Thyroid gland (tissue), 4 donors: ENCODE results near the gene POU6F2. TPM values are rescaled to one million over a fixed set of nuclear protein-coding genes. Genes with fewer than 3 reads are reported as not detected.

ENCODE experiments used
- DNase-seq, 2 donors: peaks; one replicate each; pipeline ENCODE4 v3.0.0-alpha.2; 2019
- H3K27ac ChIP-seq, 3 donors: fragments of 200-600 bp; sonication (generic); 1 replicate in 2 of 3; 2 replicates in 1 of 3; pipeline ENCODE4 v1.5.1; 2016 to 2019; ENCODE audit warnings: mild to moderate bottlenecking in 1 of 3, moderate library complexity in 1 of 3
- H3K27me3 ChIP-seq: fragments of 200-600 bp; sonication (generic); one replicate; pipeline ENCODE4 v1.5.1; 2019
- H3K36me3 ChIP-seq, 2 donors: fragments of 200-600 bp; sonication (generic); one replicate each; pipeline ENCODE4 v1.5.1; 2016 to 2019
- H3K4me1 ChIP-seq, 2 donors: fragments of 200-600 bp; sonication (generic); one replicate each; pipeline ENCODE4 v1.5.1; 2017 to 2019
- H3K4me3 ChIP-seq, 3 donors: fragments of 200-600 bp; sonication (generic); replicated peaks in 1 of 3; 1 replicate in 2 of 3; 2 replicates in 1 of 3; pipeline ENCODE4 v1.5.1; 2016; ENCODE audit warnings: mild to moderate bottlenecking in 1 of 3
- H3K9me3 ChIP-seq: fragments of 200-600 bp; sonication (generic); one replicate; pipeline ENCODE4 v1.5.1; 2017
- CTCF ChIP-seq, 6 experiments: fragments of 200-600 bp in 3 of 6; fragments of 450-650 bp in 3 of 6; sonication (generic) in 3 of 6; IDR thresholded peaks; one replicate each; pipeline ENCODE4 v1.5.1; 2016 to 2019; ENCODE audit warnings: antibody characterized with exemption in 6 of 6, mild to moderate bottlenecking in 2 of 6, inconsistent platforms in 1 of 6, moderate library complexity in 1 of 6
- POLR2A ChIP-seq, 2 donors: fragments of 450-650 bp; IDR thresholded peaks; one replicate each; pipeline ENCODE4 v1.6.1; 2017; ENCODE audit warnings: antibody characterized with exemption in 2 of 2, mild to moderate bottlenecking in 2 of 2, moderate library complexity in 1 of 2
- WGBS, 2 donors: methylation state at CpG; one replicate each; pipeline ENCODE4 v1.1.5; 2017; 5-methylcytosine and 5-hydroxymethylcytosine counted together
- intact Hi-C: fragments of 100-400 bp; cut with DNase I; formaldehyde crosslinking; loops from one replicate; pipeline ENCODE4 v1.15.1; 2023
- total RNA-seq, 4 donors: library from RNA; depleted of rRNA; stranded (reverse); fragments of >200 nt; gene quantifications; one replicate each; pipeline ENCODE4 v1.2.3, GENCODE V29; 2016

Gene POU6F2
- total RNA-seq, 4 donors from 2014 or later: 0.33 TPM; not detected in 3

GRCh38 chr7:39042670-39043069 is 65.0 kb downstream of the POU6F2 start:
- Histone ChIP-seq H3K4me3 (no peak overlapping the region), H3K4me1 (no peaks in the 10 kb centered on the region), H3K27ac (no peak overlapping the region), H3K9me3 (no peaks in the 10 kb centered on the region), H3K27me3 (no peaks in the 10 kb centered on the region), H3K36me3 (no peaks in the 10 kb centered on the region)
- DNase-seq: no peak
- intact Hi-C loops: no loop called here
- TF ChIP-seq CTCF (IDR thresholded peaks at IDR 0.05): no peak
- no peak for TF ChIP-seq POLR2A (IDR thresholded peaks at IDR 0.05)
- WGBS, 2 donors: 45 to 62% methylated on average over 1 of the region's 1 CpG

GRCh38 chr7:39043531-39043930 is 65.8 kb downstream of the POU6F2 start:
- intact Hi-C loops: no loop called here
- DNase-seq: no peak
- no peaks in the 10 kb centered on the region for H3K4me1 ChIP-seq
- no peaks in the 10 kb centered on the region for H3K36me3 ChIP-seq
- TF ChIP-seq CTCF (IDR thresholded peaks at IDR 0.05) (no peak), POLR2A (IDR thresholded peaks at IDR 0.05) (no peak)
- 35 to 52% methylated on average over 2 of the region's 2 CpGs for WGBS, 2 donors
- H3K4me3 ChIP-seq: no peak overlapping the region
- no peaks in the 10 kb centered on the region for H3K9me3 ChIP-seq
- H3K27ac ChIP-seq: no peak overlapping the region
- no peaks in the 10 kb centered on the region for H3K27me3 ChIP-seq

GRCh38 chr7:39044489-39044888 is 66.8 kb downstream of the POU6F2 start:
- TF ChIP-seq CTCF (IDR thresholded peaks at IDR 0.05): no peak
- no peak for TF ChIP-seq POLR2A (IDR thresholded peaks at IDR 0.05)
- intact Hi-C loops: no loop called here
- DNase-seq: no peak
- Histone ChIP-seq H3K9me3 (no peaks in the 10 kb centered on the region), H3K4me1 (no peaks in the 10 kb centered on the region), H3K27ac (no peak overlapping the region), H3K4me3 (no peak overlapping the region), H3K36me3 (no peaks in the 10 kb centered on the region), H3K27me3 (no peaks in the 10 kb centered on the region)
- 76 to 82% methylated on average over 4 of the region's 4 CpGs for WGBS, 2 donors

- Histone ChIP-seq H3K4me3 (no peak overlapping the region), H3K36me3 (no peaks in the 10 kb centered on the region), H3K27me3 (no peaks in the 10 kb centered on the region), H3K27ac (no peak overlapping the region), H3K9me3 (no peaks in the 10 kb centered on the region), H3K4me1 (no peaks in the 10 kb centered on the region)
- intact Hi-C loops: no loop called here
- DNase-seq: no peak
- WGBS, 2 donors: 66 to 73% methylated on average over 1 of the region's 1 CpG
- TF ChIP-seq CTCF (IDR thresholded peaks at IDR 0.05): no peak
- no peak for TF ChIP-seq POLR2A (IDR thresholded peaks at IDR 0.05)
These were observed 67.5 kb downstream of the POU6F2 start for GRCh38 chr7:39045231-39045630.

GRCh38 chr7:39051279-39051678 is 73.6 kb downstream of the POU6F2 start:
- H3K27me3 ChIP-seq: no peaks in the 10 kb centered on the region
- H3K9me3 ChIP-seq: no peaks in the 10 kb centered on the region
- WGBS, 2 donors: 65 to 67% methylated on average over 1 of the region's 1 CpG
- no peak for TF ChIP-seq CTCF (IDR thresholded peaks at IDR 0.05)
- TF ChIP-seq POLR2A (IDR thresholded peaks at IDR 0.05): no peak
- H3K4me1 ChIP-seq: no peaks in the 10 kb centered on the region
- no peak overlapping the region for H3K4me3 ChIP-seq
- intact Hi-C loops: no loop called here
- no peak for DNase-seq
- H3K27ac ChIP-seq: no peak overlapping the region
- H3K36me3 ChIP-seq: no peaks in the 10 kb centered on the region
